ENCODE data around the gene ZBTB20.

ZBTB20 gene

GRCh38 chr3:114509756-114510155 lies 637.3 kb downstream of the ZBTB20 start:
- H3K4me1 Mint-ChIP-seq, result peaks cover 28% of the 10 kb centered on the region
- no peaks in the 10 kb centered on the region for H3K9me3 Mint-ChIP-seq
- H3K4me3 Mint-ChIP-seq, result no peak overlapping the region
- no peak overlapping the region for H3K27ac Mint-ChIP-seq
- H3K36me3 Mint-ChIP-seq, result peaks cover 5% of the 10 kb centered on the region
- no peaks in the 10 kb centered on the region for H3K27me3 Mint-ChIP-seq

DNA sequence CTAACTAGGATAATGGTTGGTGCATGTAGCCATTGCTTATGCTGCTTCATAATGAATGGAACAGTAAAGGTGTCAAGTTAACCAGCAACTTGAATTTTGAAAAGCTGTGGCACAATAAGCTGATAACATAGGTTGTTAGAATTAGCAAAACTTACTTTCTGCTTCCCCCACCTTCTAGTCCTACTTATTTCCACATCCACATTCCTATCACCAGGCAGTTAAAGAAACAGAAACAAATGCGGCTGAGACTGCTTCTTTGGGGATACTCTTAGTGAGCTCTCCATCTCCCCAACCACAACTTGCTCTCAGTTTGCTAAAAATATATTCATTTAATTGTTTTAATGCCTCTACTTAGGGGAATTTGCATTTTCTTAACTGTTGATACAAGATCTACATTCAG lies 638.1 kb downstream of the ZBTB20 start:
- Mint-ChIP-seq H3K36me3 (peaks cover 5% of the 10 kb centered on the region), H3K27me3 (no peaks in the 10 kb centered on the region), H3K4me1 (peaks cover 36% of the 10 kb centered on the region), H3K27ac (no peak overlapping the region), H3K4me3 (no peak overlapping the region), H3K9me3 (no peaks in the 10 kb centered on the region)

- Mint-ChIP-seq H3K4me1 (peaks cover 44% of the 10 kb centered on the region), H3K36me3 (peaks cover 5% of the 10 kb centered on the region), H3K27me3 (no peaks in the 10 kb centered on the region), H3K9me3 (no peaks in the 10 kb centered on the region), H3K27ac (no peak overlapping the region), H3K4me3 (no peak overlapping the region)
Measured at GRCh38 chr3:114508208-114508607, 638.9 kb downstream of the ZBTB20 start.

DNA sequence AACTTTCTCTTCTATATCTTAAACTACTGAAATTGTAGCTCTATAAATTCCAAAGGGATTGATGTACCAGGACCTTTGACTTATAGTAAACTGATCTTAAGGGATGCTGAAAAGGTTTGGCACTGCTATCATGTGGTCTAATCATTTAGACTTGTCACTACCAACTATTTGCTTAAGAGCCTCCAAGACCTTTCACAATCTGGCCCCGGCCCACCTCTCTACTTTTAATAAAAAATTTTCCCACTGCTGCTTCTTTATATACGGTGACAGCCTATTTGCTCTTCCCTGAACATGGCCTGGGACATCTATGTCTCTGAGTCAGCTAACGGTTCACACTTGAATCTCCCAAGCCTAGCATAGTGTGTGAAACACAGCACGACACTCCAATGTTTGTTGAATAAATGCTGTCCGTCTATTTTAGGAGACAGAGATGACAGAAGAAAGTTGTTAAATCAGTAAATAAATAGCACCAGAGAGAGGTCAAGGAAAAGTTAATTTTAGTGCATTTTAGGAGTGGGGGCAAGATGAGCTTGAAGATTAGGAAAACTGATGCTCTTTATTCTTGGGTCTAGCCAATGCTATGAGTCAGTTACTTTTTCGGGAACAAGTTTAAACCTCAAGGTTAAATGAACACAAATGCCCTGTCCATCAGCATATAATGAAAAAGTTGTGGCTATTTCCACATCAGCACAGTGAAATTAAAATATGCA lies 640.3 kb downstream of the ZBTB20 start:
- H3K27ac Mint-ChIP-seq, result no peak overlapping the region
- H3K4me3 Mint-ChIP-seq, result no peak overlapping the region
- peaks cover 58% of the 10 kb centered on the region for H3K4me1 Mint-ChIP-seq

GRCh38 chr3:114504941-114505628 lies 642.0 kb downstream of the ZBTB20 start:
- Mint-ChIP-seq H3K4me1 (peaks cover 57% of the 10 kb centered on the region), H3K36me3 (no peaks in the 10 kb centered on the region), H3K4me3 (no peak overlapping the region), H3K27ac (no peak overlapping the region), H3K27me3 (no peaks in the 10 kb centered on the region), H3K9me3 (no peaks in the 10 kb centered on the region)

More for the DNA sequence above, 640.3 kb downstream of the ZBTB20 start:
- Mint-ChIP-seq H3K36me3 (peaks cover 2% of the 10 kb centered on the region), H3K27me3 (no peaks in the 10 kb centered on the region), H3K9me3 (no peaks in the 10 kb centered on the region)

GRCh38 chr3:114502204-114502603 lies 644.9 kb downstream of the ZBTB20 start:
- Mint-ChIP-seq H3K4me3 (no peak overlapping the region), H3K4me1 (peaks cover 73% of the 10 kb centered on the region), H3K9me3 (no peaks in the 10 kb centered on the region)

DNA sequence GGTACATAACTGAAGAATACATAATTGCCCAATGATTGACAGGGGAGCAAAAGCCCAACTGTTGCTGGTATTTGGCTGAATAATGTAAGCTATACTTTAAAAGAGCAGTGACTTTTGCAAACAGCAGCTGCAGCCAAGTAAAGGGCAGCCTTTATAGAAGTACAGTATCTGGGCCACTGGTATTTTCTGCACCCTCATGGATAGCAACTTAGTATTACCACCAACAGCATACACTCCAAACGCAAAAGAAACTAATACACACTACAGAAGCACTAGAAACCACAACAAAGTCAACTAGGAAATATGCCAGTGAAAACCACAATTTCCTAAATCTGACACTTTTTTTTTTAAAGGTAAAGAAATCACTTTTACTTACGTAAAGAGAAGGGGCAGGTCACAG lies 647.1 kb downstream of the ZBTB20 start:
- Mint-ChIP-seq H3K36me3 (peaks cover 11% of the 10 kb centered on the region), H3K9me3 (no peaks in the 10 kb centered on the region), H3K27ac (no peak overlapping the region), H3K4me1 (peaks cover 58% of the 10 kb centered on the region), H3K27me3 (no peaks in the 10 kb centered on the region), H3K4me3 (peak overlapping the region; percentile 23)

More at GRCh38 chr3:114502204-114502603, 644.9 kb downstream of the ZBTB20 start:
- Mint-ChIP-seq H3K36me3 (peaks cover 10% of the 10 kb centered on the region), H3K27ac (no peak overlapping the region), H3K27me3 (no peaks in the 10 kb centered on the region)

DNA sequence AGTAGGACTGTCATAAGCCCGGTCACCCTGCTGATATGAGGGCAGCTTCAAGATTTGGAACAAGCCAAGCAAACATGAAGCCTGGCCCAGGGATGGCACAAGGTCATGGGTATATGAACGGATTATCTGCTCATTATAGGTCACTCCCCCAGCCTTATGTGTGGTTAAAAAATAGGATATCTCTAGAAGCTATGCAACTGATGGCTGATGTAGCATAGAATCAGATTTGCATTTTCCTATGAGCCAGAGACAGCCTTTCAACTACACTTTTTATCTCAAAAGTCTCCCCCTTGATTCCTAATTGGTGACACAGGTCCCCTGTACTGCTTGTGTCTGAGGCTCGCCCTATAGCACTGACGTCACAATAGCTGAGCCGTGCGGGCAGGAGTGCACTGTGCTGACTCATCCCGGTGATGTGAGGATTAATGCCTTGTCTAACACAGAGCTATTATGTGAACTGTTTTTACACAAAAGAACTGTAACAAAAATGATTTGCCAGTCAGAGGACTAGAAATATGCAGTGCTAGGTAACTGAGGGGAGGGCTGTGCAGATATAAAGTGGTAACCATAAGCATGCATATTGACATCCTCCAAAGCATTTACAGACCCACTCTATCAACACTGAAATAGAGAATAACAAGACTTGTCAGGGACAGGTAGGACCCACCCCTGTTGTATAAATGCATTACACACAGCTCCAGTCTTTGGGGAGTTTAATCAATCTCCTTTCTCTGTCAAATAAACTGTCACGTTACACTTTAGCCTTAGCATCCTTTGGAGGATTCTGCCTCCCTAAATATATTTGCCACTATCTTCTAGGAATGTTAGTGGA lies 648.3 kb downstream of the ZBTB20 start:
- Mint-ChIP-seq H3K27ac (no peak overlapping the region), H3K27me3 (no peaks in the 10 kb centered on the region), H3K36me3 (peaks cover 11% of the 10 kb centered on the region), H3K4me3 (no peak overlapping the region), H3K4me1 (peaks cover 46% of the 10 kb centered on the region), H3K9me3 (no peaks in the 10 kb centered on the region)

GRCh38 chr3:114496874-114497273 lies 650.2 kb downstream of the ZBTB20 start:
- Mint-ChIP-seq H3K9me3 (no peaks in the 10 kb centered on the region), H3K4me3 (no peak overlapping the region), H3K27ac (no peak overlapping the region), H3K36me3 (peaks cover 11% of the 10 kb centered on the region), H3K4me1 (peaks cover 27% of the 10 kb centered on the region), H3K27me3 (no peaks in the 10 kb centered on the region)

- H3K4me3 Mint-ChIP-seq, result no peak overlapping the region
- no peaks in the 10 kb centered on the region for H3K9me3 Mint-ChIP-seq
- H3K4me1 Mint-ChIP-seq, result peaks cover 24% of the 10 kb centered on the region
- no peak overlapping the region for H3K27ac Mint-ChIP-seq
- no peaks in the 10 kb centered on the region for H3K27me3 Mint-ChIP-seq
- H3K36me3 Mint-ChIP-seq, result peaks cover 11% of the 10 kb centered on the region
Measured at GRCh38 chr3:114496466-114496865, 650.6 kb downstream of the ZBTB20 start.

DNA sequence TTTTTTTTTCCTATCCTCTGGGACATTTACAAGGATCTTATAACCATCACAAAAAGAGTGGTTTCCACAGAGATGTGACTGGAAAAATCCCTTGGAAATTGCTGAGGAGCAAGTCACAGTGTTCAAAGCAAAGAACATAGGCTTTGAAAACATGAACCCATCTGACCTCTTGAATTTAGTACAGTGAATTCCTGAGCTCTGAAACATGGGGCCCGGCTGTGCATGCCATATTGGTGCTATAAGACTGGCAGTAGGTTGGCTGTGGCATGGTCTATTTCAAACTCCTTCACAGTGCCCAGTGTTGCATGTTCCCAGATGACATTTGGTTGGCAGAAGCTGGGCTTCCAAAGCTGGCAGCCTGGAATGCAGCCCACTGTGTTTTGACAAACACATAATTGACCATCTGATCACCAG lies 651.1 kb downstream of the ZBTB20 start:
- no peak overlapping the region for H3K4me3 Mint-ChIP-seq
- H3K9me3 Mint-ChIP-seq, result no peaks in the 10 kb centered on the region
- peaks cover 23% of the 10 kb centered on the region for H3K4me1 Mint-ChIP-seq
- no peaks in the 10 kb centered on the region for H3K27me3 Mint-ChIP-seq
- H3K36me3 Mint-ChIP-seq, result peaks cover 11% of the 10 kb centered on the region
- no peak overlapping the region for H3K27ac Mint-ChIP-seq

GRCh38 chr3:114494498-114494897 lies 652.6 kb downstream of the ZBTB20 start:
- no peak overlapping the region for H3K27ac Mint-ChIP-seq

GRCh38 chr3:114490829-114491228 lies 656.3 kb downstream of the ZBTB20 start:
- no peaks in the 10 kb centered on the region for H3K27me3 Mint-ChIP-seq
- no peak overlapping the region for H3K27ac Mint-ChIP-seq
- no peak overlapping the region for H3K4me3 Mint-ChIP-seq
- peaks cover 6% of the 10 kb centered on the region for H3K36me3 Mint-ChIP-seq
- no peaks in the 10 kb centered on the region for H3K9me3 Mint-ChIP-seq
- peaks cover 4% of the 10 kb centered on the region for H3K4me1 Mint-ChIP-seq

More at GRCh38 chr3:114494498-114494897, 652.6 kb downstream of the ZBTB20 start:
- Mint-ChIP-seq H3K9me3 (no peaks in the 10 kb centered on the region), H3K4me1 (peaks cover 10% of the 10 kb centered on the region), H3K4me3 (no peak overlapping the region), H3K27me3 (no peaks in the 10 kb centered on the region), H3K36me3 (peaks cover 10% of the 10 kb centered on the region)

DNA sequence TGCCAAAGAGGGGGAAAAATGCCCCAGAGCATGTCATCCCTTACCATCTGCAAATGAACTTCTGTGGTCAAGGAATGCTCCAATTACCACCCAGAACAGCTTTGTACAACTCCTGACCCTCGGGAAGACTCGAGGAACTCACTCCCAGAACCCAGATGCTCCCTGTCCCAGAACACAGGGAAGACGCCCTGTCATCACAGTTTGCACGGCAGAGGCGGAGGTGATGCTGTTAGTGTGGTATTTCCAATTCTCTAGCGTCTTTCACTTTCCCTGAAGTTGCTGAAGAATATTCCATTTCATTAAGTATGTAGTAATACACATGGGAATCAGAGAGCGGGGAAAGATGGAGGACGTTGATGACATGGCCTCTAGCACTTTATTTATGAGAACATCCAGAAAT lies 659.6 kb downstream of the ZBTB20 start:
- Mint-ChIP-seq H3K4me3 (no peak overlapping the region), H3K4me1 (peaks cover 14% of the 10 kb centered on the region), H3K36me3 (peaks cover 6% of the 10 kb centered on the region), H3K9me3 (no peaks in the 10 kb centered on the region), H3K27ac (no peak overlapping the region), H3K27me3 (no peaks in the 10 kb centered on the region)

- Mint-ChIP-seq H3K27me3 (no peaks in the 10 kb centered on the region), H3K27ac (no peak overlapping the region), H3K36me3 (peaks cover 6% of the 10 kb centered on the region), H3K4me3 (no peak overlapping the region), H3K9me3 (no peaks in the 10 kb centered on the region), H3K4me1 (peaks cover 32% of the 10 kb centered on the region)
Measured at GRCh38 chr3:114484919-114485318, 662.2 kb downstream of the ZBTB20 start.

- peaks cover 28% of the 10 kb centered on the region for H3K4me1 Mint-ChIP-seq
- no peak overlapping the region for H3K4me3 Mint-ChIP-seq
- H3K27ac Mint-ChIP-seq, result peak overlapping the region; percentile 9
- no peaks in the 10 kb centered on the region for H3K9me3 Mint-ChIP-seq
- peaks cover 3% of the 10 kb centered on the region for H3K36me3 Mint-ChIP-seq
- no peaks in the 10 kb centered on the region for H3K27me3 Mint-ChIP-seq
Measured at GRCh38 chr3:114481113-114481512, 666.0 kb downstream of the ZBTB20 start.
